Activated naive CD8-positive, alpha-beta T cell treated with anti-CD3 and anti-CD28 coated beads, Interleukin-2, amount 50 U/mL, for 24 hours (primary cell): ENCODE data around the gene RERE.

Source experiments
- ATAC-seq: fragments of 150-1000 bp; cut with Tn5 transposase; one replicate; pipeline ENCODE4 v1.10.0; 2021
- DNase-seq: peaks from one replicate; pipeline ENCODE4 v3.0.0; 2021
- H3K27ac Mint-ChIP-seq: one replicate; pipeline ENCODE4 v1.8.0; 2021; ENCODE audit warnings: mild to moderate bottlenecking, mixed read lengths
- H3K27me3 Mint-ChIP-seq: one replicate; pipeline ENCODE4 v1.8.0; 2021; ENCODE audit warnings: mixed read lengths
- H3K36me3 Mint-ChIP-seq: one replicate; pipeline ENCODE4 v1.8.0; 2021; ENCODE audit warnings: low read depth, mixed read lengths
- H3K4me1 Mint-ChIP-seq: one replicate; pipeline ENCODE4 v1.8.0; 2021; ENCODE audit warnings: mixed read lengths
- H3K4me3 Mint-ChIP-seq: one replicate; pipeline ENCODE4 v1.8.0; 2021; ENCODE audit warnings: mild to moderate bottlenecking, moderate library complexity, mixed read lengths
- H3K9me3 Mint-ChIP-seq: one replicate; pipeline ENCODE4 v1.8.0; 2021; ENCODE audit warnings: mixed read lengths

The RERE gene

GRCh38 chr1:8303141-8303540, 514.3 kb downstream of the RERE start:
- no peaks in the 10 kb centered on the region for H3K4me1 Mint-ChIP-seq
- DNase-seq (no peak), ATAC-seq (no peak)
- no peak overlapping the region for H3K27ac Mint-ChIP-seq
- no peaks in the 10 kb centered on the region for H3K9me3 Mint-ChIP-seq
- H3K36me3 Mint-ChIP-seq, result no peaks in the 10 kb centered on the region
- no peak overlapping the region for H3K4me3 Mint-ChIP-seq
- no peaks in the 10 kb centered on the region for H3K27me3 Mint-ChIP-seq
